Stimulated activated naive CD8-positive, alpha-beta T cell treated with anti-CD3 and anti-CD28 coated beads, Interleukin-15, amount 100 ng/mL, for 72 hours (primary cell): ENCODE results near the gene VPREB3.

Source experiments
- ATAC-seq: fragments of 150-1000 bp; cut with Tn5 transposase; 2 replicates; pipeline ENCODE4 v1.10.0; 2021; ENCODE audit warnings: mild to moderate bottlenecking, moderate library complexity
- DNase-seq, 2 donors: peaks; one replicate each; pipeline ENCODE4 v3.0.0; 2021 to 2022
- H3K27ac Mint-ChIP-seq, 2 donors: one replicate each; pipeline ENCODE4 v1.8.0; 2022; ENCODE audit warnings: mild to moderate bottlenecking in 2 of 2, mixed read lengths in 2 of 2, moderate library complexity in 2 of 2
- H3K27me3 Mint-ChIP-seq: one replicate; pipeline ENCODE4 v1.8.0; 2022; ENCODE audit warnings: mixed read lengths
- H3K4me1 Mint-ChIP-seq: one replicate; pipeline ENCODE4 v1.8.0; 2022; ENCODE audit warnings: mild to moderate bottlenecking, mixed read lengths
- H3K4me3 Mint-ChIP-seq, 2 donors: one replicate each; pipeline ENCODE4 v1.8.0; 2022; ENCODE audit warnings: mild to moderate bottlenecking in 2 of 2, mixed read lengths in 2 of 2, moderate library complexity in 1 of 2
- H3K9me3 Mint-ChIP-seq, 2 donors: one replicate each; pipeline ENCODE4 v1.8.0; 2022; ENCODE audit warnings: mixed read lengths in 2 of 2

The VPREB3 gene

DNA sequence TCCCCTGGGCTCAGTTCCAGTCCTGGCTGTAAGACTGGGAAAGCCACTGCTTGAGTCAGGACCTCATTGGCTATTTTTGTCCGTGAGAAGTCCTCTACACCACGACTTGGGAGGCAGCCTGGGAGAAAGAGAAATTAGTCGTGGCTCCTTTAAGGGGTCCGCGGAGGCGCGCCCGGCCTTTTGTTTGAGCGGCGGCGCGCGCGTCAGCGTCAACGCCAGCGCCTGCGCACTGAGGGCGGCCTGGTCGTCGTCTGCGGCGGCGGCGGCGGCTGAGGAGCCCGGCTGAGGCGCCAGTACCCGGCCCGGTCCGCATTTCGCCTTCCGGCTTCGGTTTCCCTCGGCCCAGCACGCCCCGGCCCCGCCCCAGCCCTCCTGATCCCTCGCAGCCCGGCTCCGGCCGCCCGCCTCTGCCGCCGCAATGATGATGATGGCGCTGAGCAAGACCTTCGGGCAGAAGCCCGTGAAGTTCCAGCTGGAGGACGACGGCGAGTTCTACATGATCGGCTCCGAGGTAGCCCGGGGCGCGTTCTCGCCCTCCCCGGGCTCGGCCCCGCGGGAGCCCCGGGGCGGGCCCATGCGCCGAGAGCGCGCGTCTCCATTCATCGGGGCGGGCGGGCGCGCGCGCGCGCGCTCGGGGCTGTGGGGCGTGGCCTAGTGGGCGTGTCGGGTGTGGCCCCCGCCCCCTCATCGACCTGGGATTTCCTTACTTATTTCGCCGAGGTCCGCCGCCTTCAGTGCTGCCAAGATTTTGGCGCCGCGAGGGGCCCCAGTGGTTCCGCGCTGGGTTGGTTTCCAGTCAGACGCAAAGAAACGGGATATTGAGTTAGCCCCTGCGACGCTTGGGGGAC lies 32.8 kb upstream of the VPREB3 start, which contains the start of gene SMARCB1:
SMARCB1 (plus strand) TSS at position 215 of the 848 bp plus-strand sequence; CDS start at position 419, 204 bp downstream.
- H3K9me3 Mint-ChIP-seq: no peaks in the 10 kb centered on the region
- no peaks in the 10 kb centered on the region for H3K27me3 Mint-ChIP-seq
- peak within 1 kb of the TSS; percentile 90 for H3K4me3 Mint-ChIP-seq
- ATAC-seq (peak; percentile 88), DNase-seq (peak; percentile 87 to 89)
- peaks cover 45% of the 10 kb centered on the region for H3K4me1 Mint-ChIP-seq
- H3K27ac Mint-ChIP-seq: peak within 1 kb of the TSS; percentile 97 to 98

DNA sequence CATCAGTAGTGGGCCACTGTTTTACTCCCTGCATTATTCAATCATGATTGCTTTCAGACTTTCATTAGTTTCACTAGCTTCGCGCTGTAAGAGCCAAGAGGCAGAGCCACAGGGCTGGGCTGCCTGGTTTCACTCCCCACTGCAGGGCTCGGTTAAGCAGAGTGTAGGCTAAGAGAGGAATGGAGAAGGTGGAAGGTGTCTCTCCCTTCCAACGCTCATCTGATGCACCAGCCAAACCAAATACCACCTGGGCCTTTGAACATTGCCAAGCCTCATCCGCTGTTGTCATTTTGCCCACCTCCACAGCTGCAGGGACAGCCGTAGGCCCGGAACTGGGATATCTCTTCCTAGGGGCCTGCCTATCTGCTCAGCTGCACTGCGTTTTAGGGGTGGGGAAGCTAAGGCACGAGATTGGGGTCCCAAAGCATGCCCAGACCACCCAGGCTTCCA lies 32.1 kb upstream of the VPREB3 start:
- ATAC-seq: peak; percentile 21

DNA sequence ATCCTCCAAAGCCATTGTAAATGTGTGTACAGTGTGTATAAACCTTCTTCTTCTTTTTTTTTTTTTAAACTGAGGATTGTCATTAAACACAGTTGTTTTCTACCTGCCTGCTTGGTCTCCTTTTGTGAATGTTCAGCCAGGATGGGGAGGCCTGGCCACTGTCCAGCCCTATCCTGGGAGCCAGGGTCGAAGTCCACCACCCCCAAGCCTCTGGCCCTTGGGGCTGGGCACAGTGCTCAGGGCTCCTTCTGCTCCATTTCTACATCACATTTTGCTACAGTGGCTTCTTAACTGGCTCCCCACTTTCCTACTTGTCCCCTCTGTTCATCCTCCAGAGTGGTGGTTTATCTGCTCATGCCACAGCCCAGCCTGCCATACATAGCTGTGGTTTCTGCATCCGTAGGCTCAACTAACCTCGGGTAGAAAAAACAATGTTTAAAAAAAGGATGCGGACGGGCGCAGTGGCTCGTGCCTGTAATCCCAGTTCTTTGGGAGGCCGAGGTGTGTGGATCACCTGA lies 30.0 kb upstream of the VPREB3 start:
- Mint-ChIP-seq H3K27ac (peak overlapping the region in 1 of 2 donors; percentile 56), H3K9me3 (no peaks in the 10 kb centered on the region), H3K27me3 (no peaks in the 10 kb centered on the region), H3K4me3 (no peak overlapping the region), H3K4me1 (peaks cover 31% of the 10 kb centered on the region)
- DNase-seq (no peak), ATAC-seq (no peak)

More for the DNA sequence above, 32.1 kb upstream of the VPREB3 start:
- no peaks in the 10 kb centered on the region for H3K9me3 Mint-ChIP-seq
- H3K27ac Mint-ChIP-seq: peak overlapping the region; percentile 97 to 98
- H3K4me3 Mint-ChIP-seq: peak overlapping the region; percentile 90
- peaks cover 40% of the 10 kb centered on the region for H3K4me1 Mint-ChIP-seq
- no peak for DNase-seq
- no peaks in the 10 kb centered on the region for H3K27me3 Mint-ChIP-seq

DNA sequence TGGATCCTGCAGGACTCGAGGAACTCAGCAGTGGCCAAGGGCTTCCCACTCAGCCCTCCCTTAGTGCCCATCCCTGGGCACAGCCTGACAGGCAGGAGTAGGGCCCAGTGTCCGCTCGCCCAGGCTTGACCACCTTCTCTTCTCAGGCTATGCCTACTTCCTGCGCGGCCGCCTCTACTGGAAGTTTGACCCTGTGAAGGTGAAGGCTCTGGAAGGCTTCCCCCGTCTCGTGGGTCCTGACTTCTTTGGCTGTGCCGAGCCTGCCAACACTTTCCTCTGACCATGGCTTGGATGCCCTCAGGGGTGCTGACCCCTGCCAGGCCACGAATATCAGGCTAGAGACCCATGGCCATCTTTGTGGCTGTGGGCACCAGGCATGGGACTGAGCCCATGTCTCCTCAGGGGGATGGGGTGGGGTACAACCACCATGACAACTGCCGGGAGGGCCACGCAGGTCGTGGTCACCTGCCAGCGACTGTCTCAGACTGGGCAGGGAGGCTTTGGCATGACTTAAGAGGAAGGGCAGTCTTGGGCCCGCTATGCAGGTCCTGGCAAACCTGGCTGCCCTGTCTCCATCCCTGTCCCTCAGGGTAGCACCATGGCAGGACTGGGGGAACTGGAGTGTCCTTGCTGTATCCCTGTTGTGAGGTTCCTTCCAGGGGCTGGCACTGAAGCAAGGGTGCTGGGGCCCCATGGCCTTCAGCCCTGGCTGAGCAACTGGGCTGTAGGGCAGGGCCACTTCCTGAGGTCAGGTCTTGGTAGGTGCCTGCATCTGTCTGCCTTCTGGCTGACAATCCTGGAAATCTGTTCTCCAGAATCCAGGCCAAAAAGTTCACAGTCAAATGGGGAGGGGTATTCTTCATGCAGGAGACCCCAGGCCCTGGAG lies 29.3 kb upstream of the VPREB3 start:
- H3K27me3 Mint-ChIP-seq: no peaks in the 10 kb centered on the region

DNA sequence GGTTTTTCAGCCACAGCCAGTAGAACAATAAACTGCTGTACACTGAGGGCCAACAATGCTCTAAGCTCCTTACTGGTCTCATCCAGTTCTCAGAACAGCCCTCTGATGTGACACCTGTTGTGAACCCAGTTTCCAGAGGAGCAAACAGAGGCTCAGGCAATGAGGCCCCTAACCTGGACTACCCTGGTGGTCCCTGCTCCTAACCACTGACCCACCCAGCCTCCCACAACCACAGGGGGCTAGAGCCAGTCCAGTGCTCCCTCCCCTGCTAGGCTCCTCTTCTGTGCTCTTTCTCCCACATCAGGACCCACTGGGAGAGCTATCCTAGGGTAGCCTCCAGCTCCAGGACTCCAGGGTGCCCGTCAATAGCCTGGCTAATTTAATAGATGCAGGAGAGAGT lies 28.5 kb upstream of the VPREB3 start:
- H3K4me1 Mint-ChIP-seq: peaks cover 21% of the 10 kb centered on the region
- no peaks in the 10 kb centered on the region for H3K27me3 Mint-ChIP-seq
- no peaks in the 10 kb centered on the region for H3K9me3 Mint-ChIP-seq
- no peak overlapping the region for H3K4me3 Mint-ChIP-seq
- no peak overlapping the region for H3K27ac Mint-ChIP-seq
- ATAC-seq (no peak), DNase-seq (no peak)

More for the DNA sequence above, 29.3 kb upstream of the VPREB3 start:
- Mint-ChIP-seq H3K4me1 (peaks cover 29% of the 10 kb centered on the region), H3K9me3 (no peaks in the 10 kb centered on the region), H3K27ac (no peak overlapping the region), H3K4me3 (no peak overlapping the region)
- DNase-seq (no peak), ATAC-seq (no peak)

DNA sequence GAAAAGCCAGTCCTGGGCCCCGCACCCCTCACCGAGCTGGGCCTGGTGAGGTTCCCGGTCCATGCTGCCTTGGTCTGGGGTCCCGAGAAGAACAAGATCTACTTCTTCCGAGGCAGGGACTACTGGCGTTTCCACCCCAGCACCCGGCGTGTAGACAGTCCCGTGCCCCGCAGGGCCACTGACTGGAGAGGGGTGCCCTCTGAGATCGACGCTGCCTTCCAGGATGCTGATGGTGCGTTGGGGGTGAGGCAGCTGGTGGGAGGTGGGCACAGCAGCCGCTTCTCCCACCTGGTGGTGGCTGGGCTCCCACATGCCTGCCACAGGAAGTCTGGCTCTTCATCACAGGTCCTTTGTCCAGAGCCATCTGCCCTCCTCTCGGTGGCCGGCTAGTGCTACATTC lies 28.0 kb upstream of the VPREB3 start:
- Mint-ChIP-seq H3K4me1 (peaks cover 20% of the 10 kb centered on the region), H3K4me3 (no peak overlapping the region), H3K27ac (no peak overlapping the region), H3K27me3 (no peaks in the 10 kb centered on the region), H3K9me3 (no peaks in the 10 kb centered on the region)
- no peak for ATAC-seq
- no peak for DNase-seq

DNA sequence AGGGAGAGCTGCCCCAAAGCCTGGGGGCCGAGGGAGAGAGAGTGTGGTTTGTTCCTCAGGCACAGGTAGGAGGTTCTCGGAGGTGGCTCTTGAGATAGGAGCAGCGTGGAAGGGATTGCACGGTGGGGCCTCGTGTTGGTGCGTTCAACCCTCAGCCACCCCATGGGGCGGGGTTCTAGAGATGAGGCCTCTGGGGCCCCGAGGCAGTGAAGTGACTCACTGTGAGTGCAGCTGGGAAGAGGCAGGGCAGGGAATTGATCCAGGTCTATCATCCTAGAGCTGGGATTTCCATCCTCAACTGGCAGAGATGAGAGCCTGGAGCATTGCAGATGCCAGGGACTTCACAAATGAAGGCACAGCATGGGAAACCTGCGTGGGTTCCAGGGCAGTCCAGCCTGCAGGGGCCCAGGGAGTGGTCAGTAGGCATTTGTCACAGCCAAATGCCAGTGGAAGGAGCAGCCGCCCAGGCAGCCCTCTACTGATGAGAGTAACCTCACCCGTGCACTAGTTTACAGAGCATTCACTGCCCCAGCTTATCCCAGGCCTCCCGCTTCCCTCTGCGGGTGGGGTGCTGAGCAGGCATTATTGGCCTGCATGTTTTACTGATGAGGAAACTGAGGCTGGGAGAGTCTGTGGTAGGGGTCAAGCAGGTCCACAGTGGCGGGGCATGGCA lies 27.4 kb upstream of the VPREB3 start:
- Mint-ChIP-seq H3K27me3 (no peaks in the 10 kb centered on the region), H3K9me3 (no peaks in the 10 kb centered on the region), H3K4me3 (no peak overlapping the region), H3K4me1 (peaks cover 19% of the 10 kb centered on the region), H3K27ac (no peak overlapping the region)
- DNase-seq (no peak), ATAC-seq (no peak)

DNA sequence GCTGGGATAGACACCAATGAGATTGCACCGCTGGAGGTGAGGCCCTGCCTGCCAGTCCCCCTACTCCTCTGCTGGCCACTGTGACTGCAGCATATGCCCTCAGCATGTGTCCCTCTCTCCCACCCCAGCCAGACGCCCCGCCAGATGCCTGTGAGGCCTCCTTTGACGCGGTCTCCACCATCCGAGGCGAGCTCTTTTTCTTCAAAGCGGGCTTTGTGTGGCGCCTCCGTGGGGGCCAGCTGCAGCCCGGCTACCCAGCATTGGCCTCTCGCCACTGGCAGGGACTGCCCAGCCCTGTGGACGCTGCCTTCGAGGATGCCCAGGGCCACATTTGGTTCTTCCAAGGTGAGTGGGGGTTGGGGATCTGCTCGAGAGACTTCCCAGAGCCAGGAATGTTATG lies 26.8 kb upstream of the VPREB3 start:
- no peak overlapping the region for H3K4me3 Mint-ChIP-seq
- H3K27me3 Mint-ChIP-seq: no peaks in the 10 kb centered on the region
- H3K27ac Mint-ChIP-seq: no peak overlapping the region
- H3K4me1 Mint-ChIP-seq: peaks cover 13% of the 10 kb centered on the region
- ATAC-seq: no peak
- no peaks in the 10 kb centered on the region for H3K9me3 Mint-ChIP-seq
- no peak for DNase-seq

DNA sequence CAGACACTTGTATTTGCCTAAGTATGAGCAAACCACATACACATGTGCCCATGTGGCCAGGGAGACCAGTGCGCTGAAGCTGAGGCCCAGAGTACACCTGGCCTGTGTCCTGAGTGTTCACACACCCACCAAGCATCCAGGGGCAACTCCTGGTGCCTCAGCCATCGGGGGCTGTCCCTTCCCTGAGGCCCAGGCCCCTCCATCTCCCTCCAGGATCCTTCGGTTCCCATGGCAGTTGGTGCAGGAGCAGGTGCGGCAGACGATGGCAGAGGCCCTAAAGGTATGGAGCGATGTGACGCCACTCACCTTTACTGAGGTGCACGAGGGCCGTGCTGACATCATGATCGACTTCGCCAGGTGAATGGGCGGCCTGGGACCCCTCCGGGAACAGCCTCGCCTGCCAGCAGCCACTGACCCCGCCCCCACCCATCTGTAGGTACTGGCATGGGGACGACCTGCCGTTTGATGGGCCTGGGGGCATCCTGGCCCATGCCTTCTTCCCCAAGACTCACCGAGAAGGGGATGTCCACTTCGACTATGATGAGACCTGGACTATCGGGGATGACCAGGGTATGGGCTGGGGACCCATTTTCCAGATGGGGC lies 26.0 kb upstream of the VPREB3 start:
- no peak for DNase-seq
- H3K9me3 Mint-ChIP-seq: no peaks in the 10 kb centered on the region
- H3K27me3 Mint-ChIP-seq: no peaks in the 10 kb centered on the region
- no peak overlapping the region for H3K4me3 Mint-ChIP-seq
- no peak for ATAC-seq
- H3K4me1 Mint-ChIP-seq: peaks cover 8% of the 10 kb centered on the region
- no peak overlapping the region for H3K27ac Mint-ChIP-seq

DNA sequence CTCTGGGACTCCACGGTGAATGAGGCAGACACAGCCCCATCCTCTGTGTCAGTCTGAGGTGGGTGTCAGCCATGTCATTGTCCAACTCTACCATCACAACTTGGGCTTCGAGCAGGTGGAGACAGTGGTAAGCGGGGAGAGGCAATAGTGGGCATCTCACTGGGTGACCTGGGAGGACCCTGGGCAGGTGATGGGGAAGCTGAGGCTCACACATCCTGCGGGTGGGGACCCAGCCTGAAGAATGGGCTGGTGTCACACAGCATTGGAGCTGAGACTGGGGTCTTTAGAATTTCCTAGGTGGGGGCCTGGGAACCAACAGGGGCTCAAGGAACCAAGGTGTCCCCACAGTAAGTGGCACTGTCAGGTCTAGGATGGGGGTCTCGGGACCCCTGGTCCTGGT lies 25.5 kb upstream of the VPREB3 start:
- Mint-ChIP-seq H3K9me3 (no peaks in the 10 kb centered on the region), H3K4me3 (no peak overlapping the region), H3K4me1 (peaks cover 8% of the 10 kb centered on the region), H3K27me3 (no peaks in the 10 kb centered on the region), H3K27ac (peak overlapping the region; percentile 14 to 57)
- ATAC-seq (no peak), DNase-seq (no peak)

DNA sequence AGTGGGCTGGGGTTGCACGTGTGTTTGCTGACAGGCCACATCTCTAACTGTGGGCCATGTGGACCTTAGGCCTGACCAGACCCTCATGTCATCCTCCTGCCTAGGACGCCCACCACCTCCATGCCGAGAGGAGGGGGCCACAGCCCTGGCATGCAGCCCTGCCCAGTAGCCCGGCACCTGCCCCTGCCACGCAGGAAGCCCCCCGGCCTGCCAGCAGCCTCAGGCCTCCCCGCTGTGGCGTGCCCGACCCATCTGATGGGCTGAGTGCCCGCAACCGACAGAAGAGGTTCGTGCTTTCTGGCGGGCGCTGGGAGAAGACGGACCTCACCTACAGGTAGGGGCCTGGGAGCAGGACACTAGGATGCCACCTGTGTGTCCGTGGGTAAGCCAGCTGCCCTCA lies 24.9 kb upstream of the VPREB3 start:
- no peaks in the 10 kb centered on the region for H3K9me3 Mint-ChIP-seq
- H3K4me3 Mint-ChIP-seq: no peak overlapping the region
- no peaks in the 10 kb centered on the region for H3K27me3 Mint-ChIP-seq
- no peak for DNase-seq
- no peak overlapping the region for H3K27ac Mint-ChIP-seq
- peaks cover 2% of the 10 kb centered on the region for H3K4me1 Mint-ChIP-seq
- no peak for ATAC-seq

DNA sequence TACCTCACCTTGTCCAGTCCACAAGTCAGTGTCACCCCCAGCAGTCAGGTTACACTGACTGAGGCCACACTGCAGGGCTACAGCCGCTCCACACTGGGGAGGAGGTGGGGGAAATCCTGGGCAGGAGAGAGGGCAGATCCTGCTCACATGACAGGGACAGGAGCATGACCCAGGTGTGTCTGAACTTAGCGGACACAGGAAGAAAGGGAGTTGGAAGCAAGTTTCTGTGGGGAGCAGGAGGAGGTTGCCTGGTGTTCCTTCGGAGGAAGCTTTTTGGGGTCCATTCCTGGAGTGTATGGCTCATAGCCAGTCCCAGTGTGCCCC lies 24.3 kb upstream of the VPREB3 start:
- no peak overlapping the region for H3K4me3 Mint-ChIP-seq

DNA sequence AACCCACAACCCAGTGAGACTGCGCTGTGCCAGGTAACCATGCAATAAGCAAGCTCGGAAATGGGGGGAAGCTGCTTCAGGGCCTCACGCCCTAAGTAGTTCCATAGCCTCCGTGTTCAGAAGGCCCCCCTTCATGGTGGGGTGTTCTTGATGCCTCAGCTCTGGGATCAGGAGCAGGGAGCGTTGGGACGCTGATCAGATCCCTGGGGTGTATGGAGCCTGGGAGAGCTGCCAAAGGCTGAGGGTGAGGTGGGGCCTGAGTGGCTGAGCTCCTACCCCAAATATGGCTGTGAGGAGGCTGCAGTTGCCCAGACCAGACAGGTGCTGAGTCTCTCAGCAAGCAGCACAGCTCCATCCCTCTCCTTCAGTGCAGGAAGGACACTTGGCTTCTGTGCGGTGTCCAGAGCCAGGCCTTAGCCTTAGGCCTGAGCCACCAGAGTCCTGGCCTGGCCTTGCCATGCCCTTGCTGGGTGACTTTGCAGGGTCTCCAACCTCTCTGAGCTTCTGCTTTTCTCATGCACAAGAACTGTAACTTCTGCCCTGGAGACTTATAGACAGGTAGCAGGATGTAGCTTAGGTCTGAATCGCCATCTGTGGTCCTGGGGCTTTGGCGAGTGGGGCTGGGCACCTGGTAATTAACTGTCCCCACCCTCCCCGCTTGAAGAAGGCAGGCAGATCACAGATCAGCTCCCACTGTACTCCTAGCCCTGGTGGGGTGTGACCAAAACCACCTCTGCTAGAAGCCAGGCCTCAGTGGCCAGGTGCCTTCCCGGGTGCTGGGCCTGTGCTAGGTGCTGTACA lies 23.8 kb upstream of the VPREB3 start:
- ATAC-seq (no peak), DNase-seq (no peak)
- no peak overlapping the region for H3K27ac Mint-ChIP-seq
- H3K27me3 Mint-ChIP-seq: peaks cover 5% of the 10 kb centered on the region
- H3K4me1 Mint-ChIP-seq: peaks cover 5% of the 10 kb centered on the region
- no peak overlapping the region for H3K4me3 Mint-ChIP-seq
- H3K9me3 Mint-ChIP-seq: no peaks in the 10 kb centered on the region

More for the DNA sequence above, 24.3 kb upstream of the VPREB3 start:
- no peak for DNase-seq
- H3K9me3 Mint-ChIP-seq: no peaks in the 10 kb centered on the region
- H3K4me1 Mint-ChIP-seq: no peaks in the 10 kb centered on the region
- no peak overlapping the region for H3K27ac Mint-ChIP-seq
- no peak for ATAC-seq
- H3K27me3 Mint-ChIP-seq: no peaks in the 10 kb centered on the region

DNA sequence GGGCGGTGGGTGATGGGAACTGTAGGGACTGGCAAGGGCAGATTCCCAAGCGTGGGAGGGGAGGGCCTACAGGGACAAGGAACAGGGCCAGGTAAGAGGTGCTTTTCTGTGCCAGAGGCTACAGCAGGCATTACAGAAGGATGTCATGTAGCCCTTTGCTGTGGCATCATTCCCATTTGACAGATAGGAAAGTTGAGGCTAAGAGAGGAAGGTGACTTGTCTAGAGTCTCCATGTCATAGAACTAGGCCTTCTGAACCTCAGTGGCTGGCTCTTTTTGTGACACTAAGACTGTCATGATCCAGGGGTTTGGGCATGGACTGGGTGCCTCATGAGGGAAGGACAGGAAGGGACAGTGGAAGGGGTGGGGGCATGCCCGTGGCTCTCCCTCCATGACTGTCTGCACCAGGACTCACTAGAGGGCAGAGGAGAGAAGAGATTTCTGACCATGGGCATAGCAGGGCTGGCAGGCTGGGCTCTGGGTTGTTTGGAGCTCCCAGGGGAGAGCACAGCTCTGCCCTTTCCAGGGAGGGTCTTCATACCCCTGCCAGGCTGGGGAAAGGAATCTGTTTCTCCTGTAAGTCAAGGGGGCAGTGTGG lies 21.7 kb upstream of the VPREB3 start:
- Mint-ChIP-seq H3K27ac (no peak overlapping the region), H3K4me3 (no peak overlapping the region), H3K27me3 (peaks cover 7% of the 10 kb centered on the region), H3K9me3 (no peaks in the 10 kb centered on the region), H3K4me1 (peaks cover 18% of the 10 kb centered on the region)
- no peak for DNase-seq
- ATAC-seq: no peak
